Prostate gland (tissue), 2 donors: Measurements from ENCODE around the gene GCNA. TPM values are rescaled to one million over a fixed set of nuclear protein-coding genes. Genes with fewer than 3 reads are reported as not detected.

ENCODE experiments used
- DNase-seq: peaks from one replicate; pipeline ENCODE4 v3.0.0-alpha.2; 2019; ENCODE audit warnings: low spot score
- H3K27ac ChIP-seq, 2 donors: fragments of 200-600 bp; sonication (generic); 2 replicates each; pipeline ENCODE4 v1.5.1; 2017 to 2019
- H3K27me3 ChIP-seq: fragments of 200-600 bp; sonication (generic); replicated peaks from 2 replicates; pipeline ENCODE4 v1.5.1; 2019; ENCODE audit not compliant: insufficient read depth
- H3K36me3 ChIP-seq, 2 donors: fragments of 200-600 bp; sonication (generic); 1 replicate in 1 of 2; 2 replicates in 1 of 2; pipeline versions ENCODE4 v1.5.1 to v1.8.1; 2017 to 2019
- H3K4me1 ChIP-seq: fragments of 200-600 bp; sonication (generic); replicated peaks from 2 replicates; pipeline ENCODE4 v1.5.1; 2019
- H3K4me3 ChIP-seq, 2 donors: fragments of 200-600 bp; sonication (generic); 2 replicates each; pipeline ENCODE4 v1.5.1; 2017 to 2019
- H3K9me3 ChIP-seq: fragments of 200-600 bp; sonication (generic); 2 replicates; pipeline ENCODE4 v1.5.1; 2017
- POLR2A ChIP-seq: fragments of 450-650 bp; IDR thresholded peaks from one replicate; pipeline ENCODE4 v1.6.1; 2016; ENCODE audit warnings: antibody characterized with exemption, mild to moderate bottlenecking
- POLR2AphosphoS5 ChIP-seq: sonication (generic); formaldehyde crosslinking; IDR thresholded peaks from one replicate; pipeline ENCODE4 v1.6.1; 2017; ENCODE audit warnings: antibody characterized with exemption
- WGBS: methylation state at CpG from one replicate; pipeline ENCODE4 v1.1.5; 2018; 5-methylcytosine and 5-hydroxymethylcytosine counted together
- intact Hi-C: fragments of 100-400 bp; cut with DNase I; formaldehyde crosslinking; loops from one replicate; pipeline ENCODE4 v1.14.2; 2022
- total RNA-seq, 2 donors: library from RNA; depleted of rRNA; stranded (reverse); fragments of >200 nt; gene quantifications; one replicate each; pipeline ENCODE4 v1.1.0, GENCODE V29; 2016
- TF ChIP-seq, protein P1 (sequence below), 4 experiments: fragments of 200-600 bp in 2 of 4; fragments of 450-650 bp in 2 of 4; sonication (generic) in 2 of 4; IDR thresholded peaks; 1 replicate in 3 of 4; 2 replicates in 1 of 4; pipeline ENCODE4 v1.5.1; 2016 to 2019; ENCODE audit warnings: antibody characterized with exemption in 4 of 4, mild to moderate bottlenecking in 2 of 4, moderate library complexity in 2 of 4

GCNA gene
- total RNA-seq, 2 donors from 2014 or later = 1.4 to 18.0 TPM

DNA sequence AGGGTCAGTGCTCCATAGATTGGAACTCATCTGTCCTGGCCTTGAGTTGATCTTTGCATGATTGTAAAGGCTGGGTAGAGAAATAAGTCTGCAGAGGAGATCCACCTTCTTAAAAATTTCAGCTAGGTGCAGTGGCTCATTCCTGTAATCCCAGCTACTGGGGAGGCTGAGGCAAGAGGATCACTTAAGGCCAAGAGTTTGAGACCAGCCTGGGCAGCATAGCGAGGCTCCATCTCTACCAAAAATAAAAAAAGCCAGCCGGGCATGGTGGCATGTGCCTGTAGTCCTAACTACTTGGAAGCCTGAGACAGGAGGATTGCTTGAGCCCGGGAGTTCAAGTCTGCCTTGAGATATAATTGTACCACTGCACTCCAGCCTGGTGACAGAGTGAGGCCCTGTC is 40.5 kb downstream of the GCNA start:
- Histone ChIP-seq H3K9me3 (no peaks in the 10 kb centered on the region), H3K4me1 (no peaks in the 10 kb centered on the region), H3K27ac (no peak overlapping the region), H3K36me3 (no peaks in the 10 kb centered on the region), H3K4me3 (no peak overlapping the region), H3K27me3 (no peaks in the 10 kb centered on the region)
- no peak for DNase-seq
- WGBS = 85% methylated on average over 3 of the region's 3 CpGs
- TF ChIP-seq, protein P1, sequence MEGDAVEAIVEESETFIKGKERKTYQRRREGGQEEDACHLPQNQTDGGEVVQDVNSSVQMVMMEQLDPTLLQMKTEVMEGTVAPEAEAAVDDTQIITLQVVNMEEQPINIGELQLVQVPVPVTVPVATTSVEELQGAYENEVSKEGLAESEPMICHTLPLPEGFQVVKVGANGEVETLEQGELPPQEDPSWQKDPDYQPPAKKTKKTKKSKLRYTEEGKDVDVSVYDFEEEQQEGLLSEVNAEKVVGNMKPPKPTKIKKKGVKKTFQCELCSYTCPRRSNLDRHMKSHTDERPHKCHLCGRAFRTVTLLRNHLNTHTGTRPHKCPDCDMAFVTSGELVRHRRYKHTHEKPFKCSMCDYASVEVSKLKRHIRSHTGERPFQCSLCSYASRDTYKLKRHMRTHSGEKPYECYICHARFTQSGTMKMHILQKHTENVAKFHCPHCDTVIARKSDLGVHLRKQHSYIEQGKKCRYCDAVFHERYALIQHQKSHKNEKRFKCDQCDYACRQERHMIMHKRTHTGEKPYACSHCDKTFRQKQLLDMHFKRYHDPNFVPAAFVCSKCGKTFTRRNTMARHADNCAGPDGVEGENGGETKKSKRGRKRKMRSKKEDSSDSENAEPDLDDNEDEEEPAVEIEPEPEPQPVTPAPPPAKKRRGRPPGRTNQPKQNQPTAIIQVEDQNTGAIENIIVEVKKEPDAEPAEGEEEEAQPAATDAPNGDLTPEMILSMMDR (IDR thresholded peaks at IDR 0.05) = no peak
- TF ChIP-seq POLR2AphosphoS5 (no peak), POLR2A (no peak)
- intact Hi-C loops = no loop called here

DNA sequence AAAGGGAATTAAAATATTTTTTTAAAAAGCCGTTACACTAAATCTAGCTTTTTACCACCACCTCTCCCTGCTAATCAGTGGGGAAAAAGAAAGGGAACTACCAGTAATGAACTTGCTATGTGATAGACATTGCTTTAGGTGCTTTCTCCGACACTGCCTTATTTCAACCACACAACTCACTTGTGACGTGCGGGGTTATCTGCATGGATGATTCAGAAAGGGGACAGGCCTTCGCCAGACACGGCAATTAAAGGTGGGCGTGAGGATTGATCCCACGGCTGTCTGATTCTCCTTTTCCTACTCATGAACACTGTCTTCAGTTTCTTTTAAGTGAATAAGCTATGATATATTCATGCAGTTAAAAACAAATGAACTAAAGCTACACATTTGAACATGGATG is 41.0 kb downstream of the GCNA start:
- Histone ChIP-seq H3K4me1 (no peaks in the 10 kb centered on the region), H3K4me3 (no peak overlapping the region), H3K36me3 (no peaks in the 10 kb centered on the region), H3K27me3 (no peaks in the 10 kb centered on the region), H3K9me3 (no peaks in the 10 kb centered on the region), H3K27ac (no peak overlapping the region)
- intact Hi-C loops = no loop called here
- no peak for DNase-seq
- 87% methylated on average over 8 of the region's 8 CpGs for WGBS
- TF ChIP-seq POLR2AphosphoS5 (no peak), POLR2A (no peak)
- TF ChIP-seq, protein P1 (IDR thresholded peaks at IDR 0.05) = no peak

GRCh38 chrX:71619986-71620385 is 41.7 kb downstream of the GCNA start:
- no peaks in the 10 kb centered on the region for H3K4me1 ChIP-seq
- no peaks in the 10 kb centered on the region for H3K36me3 ChIP-seq
- H3K9me3 ChIP-seq = no peaks in the 10 kb centered on the region
- TF ChIP-seq POLR2AphosphoS5 (no peak), POLR2A (no peak)
- TF ChIP-seq, protein P1 (IDR thresholded peaks at IDR 0.05) = no peak
- H3K27ac ChIP-seq = no peak overlapping the region
- no peak for DNase-seq
- no peak overlapping the region for H3K4me3 ChIP-seq
- H3K27me3 ChIP-seq = no peaks in the 10 kb centered on the region
- WGBS = no CpG with 5 or more reads among the region's 1 CpG
- intact Hi-C loops = no loop called here

GRCh38 chrX:71621603-71622002 is 43.4 kb downstream of the GCNA start:
- H3K4me1 ChIP-seq = no peaks in the 10 kb centered on the region
- no peak overlapping the region for H3K27ac ChIP-seq
- no peaks in the 10 kb centered on the region for H3K9me3 ChIP-seq
- H3K36me3 ChIP-seq = no peaks in the 10 kb centered on the region
- no peaks in the 10 kb centered on the region for H3K27me3 ChIP-seq
- TF ChIP-seq, protein P1 (IDR thresholded peaks at IDR 0.05) = no peak
- no peak for TF ChIP-seq POLR2AphosphoS5
- no peak for TF ChIP-seq POLR2A
- intact Hi-C loops = no loop called here
- DNase-seq = no peak
- no peak overlapping the region for H3K4me3 ChIP-seq
- 47% methylated on average over 6 of the region's 6 CpGs for WGBS

- no peaks in the 10 kb centered on the region for H3K4me1 ChIP-seq
- intact Hi-C loops = no loop called here
- no peaks in the 10 kb centered on the region for H3K27me3 ChIP-seq
- DNase-seq = no peak
- H3K27ac ChIP-seq = peak overlapping the region in 1 of 2 donors; percentile 60
- no peaks in the 10 kb centered on the region for H3K36me3 ChIP-seq
- WGBS = 86% methylated on average over 5 of the region's 9 CpGs
- no peak overlapping the region for H3K4me3 ChIP-seq
- TF ChIP-seq POLR2AphosphoS5 (no peak), POLR2A (no peak)
- TF ChIP-seq, protein P1 (IDR thresholded peaks at IDR 0.05) = no peak
- no peaks in the 10 kb centered on the region for H3K9me3 ChIP-seq
Measured at GRCh38 chrX:71622032-71622575, 43.9 kb downstream of the GCNA start.
